ENCODE measurements around the gene NDUFV2. TPM values are rescaled to one million over a fixed set of nuclear protein-coding genes. Genes with fewer than 3 reads are reported as not detected.

NDUFV2 gene
- total RNA-seq, 1 donor from 2014 or later, result 80.5 TPM

- TF ChIP-seq CTCF (IDR thresholded peaks at IDR 0.05), result no peak
- H3K36me3 Mint-ChIP-seq (ENCODE audit: low read depth), result peaks cover 19% of the 10 kb centered on the region
Measured at GRCh38 chr18:9126337-9126736, 23.8 kb downstream of the NDUFV2 start.

GRCh38 chr18:9130195-9130594 lies 27.7 kb downstream of the NDUFV2 start:
- peaks cover 17% of the 10 kb centered on the region for H3K4me1 Mint-ChIP-seq (ENCODE audit: low read depth)
- H3K4me3 Mint-ChIP-seq (ENCODE audit: unreplicated experiment), result no peak overlapping the region
- no peak for DNase-seq (ENCODE audit: low spot score)
- no peaks in the 10 kb centered on the region for H3K27me3 Mint-ChIP-seq (ENCODE audit: low read depth)
- no peak for TF ChIP-seq CTCF (IDR thresholded peaks at IDR 0.05)
- no peaks in the 10 kb centered on the region for H3K9me3 Mint-ChIP-seq (ENCODE audit: low read depth)
- H3K36me3 Mint-ChIP-seq (ENCODE audit: low read depth), result peaks cover 14% of the 10 kb centered on the region
- no peak overlapping the region for H3K27ac Mint-ChIP-seq (ENCODE audit: unreplicated experiment)

More at GRCh38 chr18:9126337-9126736, 23.8 kb downstream of the NDUFV2 start:
- no peak overlapping the region for H3K4me3 Mint-ChIP-seq (ENCODE audit: unreplicated experiment)
- H3K9me3 Mint-ChIP-seq (ENCODE audit: low read depth), result no peaks in the 10 kb centered on the region
- no peaks in the 10 kb centered on the region for H3K27me3 Mint-ChIP-seq (ENCODE audit: low read depth)
- no peak for DNase-seq (ENCODE audit: low spot score)
- H3K27ac Mint-ChIP-seq (ENCODE audit: unreplicated experiment), result no peak overlapping the region
- peaks cover 19% of the 10 kb centered on the region for H3K4me1 Mint-ChIP-seq (ENCODE audit: low read depth)

GRCh38 chr18:9130806-9131205 lies 28.3 kb downstream of the NDUFV2 start:
- peaks cover 14% of the 10 kb centered on the region for H3K36me3 Mint-ChIP-seq (ENCODE audit: low read depth)
- H3K4me3 Mint-ChIP-seq (ENCODE audit: unreplicated experiment), result no peak overlapping the region
- no peak for TF ChIP-seq CTCF (IDR thresholded peaks at IDR 0.05)
- peaks cover 17% of the 10 kb centered on the region for H3K4me1 Mint-ChIP-seq (ENCODE audit: low read depth)
- H3K9me3 Mint-ChIP-seq (ENCODE audit: low read depth), result no peaks in the 10 kb centered on the region
- no peak overlapping the region for H3K27ac Mint-ChIP-seq (ENCODE audit: unreplicated experiment)
- DNase-seq (ENCODE audit: low spot score), result no peak
- no peaks in the 10 kb centered on the region for H3K27me3 Mint-ChIP-seq (ENCODE audit: low read depth)

- Mint-ChIP-seq H3K4me3 (ENCODE audit: unreplicated experiment) (no peak overlapping the region), H3K4me1 (ENCODE audit: low read depth) (peaks cover 15% of the 10 kb centered on the region), H3K9me3 (ENCODE audit: low read depth) (no peaks in the 10 kb centered on the region), H3K27me3 (ENCODE audit: low read depth) (no peaks in the 10 kb centered on the region), H3K36me3 (ENCODE audit: low read depth) (peaks cover 10% of the 10 kb centered on the region), H3K27ac (ENCODE audit: unreplicated experiment) (no peak overlapping the region)
- DNase-seq (ENCODE audit: low spot score), result no peak
- TF ChIP-seq CTCF (IDR thresholded peaks at IDR 0.05), result no peak
Measured at GRCh38 chr18:9132628-9133027, 30.1 kb downstream of the NDUFV2 start.

GRCh38 chr18:9133225-9133624 lies 30.7 kb downstream of the NDUFV2 start:
- Mint-ChIP-seq H3K4me1 (ENCODE audit: low read depth) (peaks cover 15% of the 10 kb centered on the region), H3K36me3 (ENCODE audit: low read depth) (peaks cover 7% of the 10 kb centered on the region), H3K27ac (ENCODE audit: unreplicated experiment) (peak overlapping the region; percentile 66), H3K9me3 (ENCODE audit: low read depth) (no peaks in the 10 kb centered on the region), H3K27me3 (ENCODE audit: low read depth) (no peaks in the 10 kb centered on the region), H3K4me3 (ENCODE audit: unreplicated experiment) (no peak overlapping the region)
- no peak for TF ChIP-seq CTCF (IDR thresholded peaks at IDR 0.05)
- DNase-seq (ENCODE audit: low spot score), result no peak
